ENCODE data around the gene CXCL6.

The CXCL6 gene

DNA sequence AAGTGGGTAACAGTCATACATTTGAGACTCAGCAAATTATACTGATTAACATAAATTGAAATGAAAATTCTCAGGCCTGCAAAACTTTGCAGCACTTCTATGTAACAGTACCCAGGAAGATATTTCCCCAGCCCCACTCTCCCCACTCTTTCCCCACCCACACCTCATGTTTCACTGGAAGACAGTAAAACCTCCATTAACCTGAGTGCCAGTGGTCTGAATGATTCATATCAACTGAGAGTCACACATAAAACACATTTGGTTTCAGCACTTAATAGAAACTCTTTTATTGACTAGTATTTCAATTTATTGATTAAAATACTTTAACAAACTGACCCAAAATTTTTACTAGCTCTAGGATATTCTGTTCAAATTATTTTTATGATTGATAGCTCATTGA lies 6.9 kb downstream of the CXCL6 start:
- no peak for DNase-seq

DNA sequence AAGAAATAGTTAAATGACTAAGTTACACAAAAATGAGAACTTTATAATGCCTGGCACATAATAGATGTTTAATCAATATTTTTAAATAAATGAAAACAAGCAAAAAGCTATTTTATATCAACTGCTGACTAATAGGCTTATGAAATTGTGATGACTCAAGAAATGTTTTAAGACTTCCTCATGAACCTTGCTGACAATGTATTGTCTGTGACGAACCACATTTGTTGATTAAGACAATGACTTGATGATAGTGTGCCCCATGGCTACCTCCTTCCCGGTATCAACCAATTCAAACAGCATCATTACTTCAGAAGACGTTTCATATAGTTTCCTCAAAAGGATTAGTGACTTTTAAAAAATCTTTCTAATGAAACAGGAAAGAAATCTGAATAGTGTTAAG lies 7.9 kb downstream of the CXCL6 start:
- peak; percentile 42 for DNase-seq

DNA sequence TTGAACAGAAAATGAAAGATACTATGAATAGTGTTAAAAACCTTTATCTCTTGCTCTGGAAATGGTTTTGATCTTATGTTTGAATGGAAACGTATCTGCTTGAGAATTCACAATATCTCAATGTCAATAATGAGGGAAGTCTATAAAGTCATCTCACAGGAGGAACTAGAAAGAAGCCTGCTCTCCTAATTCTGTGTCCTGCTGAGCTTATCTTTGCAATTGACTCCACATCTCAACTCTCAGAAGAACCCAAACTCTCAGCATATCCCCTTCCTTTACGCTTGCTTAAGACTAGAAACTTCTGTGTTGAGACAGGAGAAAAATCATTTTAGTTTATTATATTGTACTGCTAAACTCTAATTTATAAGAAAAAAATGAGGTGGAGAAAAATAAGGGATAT lies 8.3 kb downstream of the CXCL6 start:
- DNase-seq: peak; percentile 34

DNA sequence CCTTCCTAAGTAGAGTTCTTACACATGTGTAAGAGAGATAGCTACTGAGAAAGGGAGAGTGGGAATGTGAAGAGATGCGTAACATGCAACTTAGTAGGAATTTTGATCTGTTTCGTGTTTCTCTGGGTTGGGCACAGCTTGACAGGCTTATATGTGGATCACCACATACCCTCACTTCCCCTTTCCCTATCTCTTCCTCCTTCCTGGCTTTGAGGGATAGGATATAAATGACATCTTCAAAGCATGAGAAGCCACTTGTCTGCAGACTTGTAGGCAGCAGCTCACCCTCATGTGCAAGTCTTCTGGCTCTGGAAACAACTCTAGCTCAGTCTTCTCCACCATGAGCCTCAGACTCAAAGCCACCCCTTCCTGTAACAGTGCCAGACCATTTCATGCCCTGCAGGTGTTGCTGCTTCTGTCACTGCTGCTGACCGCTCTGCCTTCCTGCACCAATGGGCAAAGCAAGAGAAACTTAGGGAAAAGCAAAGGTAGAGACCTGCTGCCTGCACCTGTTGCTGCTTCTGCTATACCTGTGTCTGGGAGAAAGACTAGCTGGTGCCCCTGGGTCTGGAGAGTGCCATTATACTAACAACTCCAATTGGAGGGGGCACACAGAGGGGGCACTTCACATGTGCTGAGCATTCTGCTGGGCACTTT lies 11.2 kb downstream of the CXCL6 start:
- DNase-seq: peak; percentile 90

GRCh38 chr4:73848183-73848777 lies 11.8 kb downstream of the CXCL6 start:
- DNase-seq: no peak

GRCh38 chr4:73850261-73850970 lies 13.9 kb downstream of the CXCL6 start:
- DNase-seq: no peak

DNA sequence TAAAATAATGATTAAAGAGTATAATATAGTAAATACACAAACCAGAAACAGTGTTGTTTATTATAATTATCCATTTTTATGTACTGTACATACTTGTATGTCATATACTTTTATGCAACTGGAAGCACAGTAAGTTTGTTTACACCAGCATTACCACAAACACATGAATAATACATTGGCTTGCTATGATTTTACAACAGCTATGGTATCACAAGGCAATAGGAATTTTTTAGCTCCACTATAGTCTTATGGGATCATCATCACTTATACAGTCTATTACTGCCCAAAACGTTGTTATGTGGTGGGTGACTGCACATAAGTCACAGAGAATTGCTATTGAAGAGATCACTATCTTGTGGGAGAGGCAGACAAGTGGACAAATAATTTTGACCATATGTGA lies 14.8 kb downstream of the CXCL6 start:
- no peak for DNase-seq

GRCh38 chr4:73852771-73853170 lies 16.3 kb downstream of the CXCL6 start:
- no peak for DNase-seq

- no peak for DNase-seq
These were observed 16.8 kb downstream of the CXCL6 start, which contains the start of gene PF4V1 for GRCh38 chr4:73853246-73853704. Gene PF4V1 (plus strand): TSS chr4:73853296. CDS start chr4:73853363, 67 bp downstream.

DNA sequence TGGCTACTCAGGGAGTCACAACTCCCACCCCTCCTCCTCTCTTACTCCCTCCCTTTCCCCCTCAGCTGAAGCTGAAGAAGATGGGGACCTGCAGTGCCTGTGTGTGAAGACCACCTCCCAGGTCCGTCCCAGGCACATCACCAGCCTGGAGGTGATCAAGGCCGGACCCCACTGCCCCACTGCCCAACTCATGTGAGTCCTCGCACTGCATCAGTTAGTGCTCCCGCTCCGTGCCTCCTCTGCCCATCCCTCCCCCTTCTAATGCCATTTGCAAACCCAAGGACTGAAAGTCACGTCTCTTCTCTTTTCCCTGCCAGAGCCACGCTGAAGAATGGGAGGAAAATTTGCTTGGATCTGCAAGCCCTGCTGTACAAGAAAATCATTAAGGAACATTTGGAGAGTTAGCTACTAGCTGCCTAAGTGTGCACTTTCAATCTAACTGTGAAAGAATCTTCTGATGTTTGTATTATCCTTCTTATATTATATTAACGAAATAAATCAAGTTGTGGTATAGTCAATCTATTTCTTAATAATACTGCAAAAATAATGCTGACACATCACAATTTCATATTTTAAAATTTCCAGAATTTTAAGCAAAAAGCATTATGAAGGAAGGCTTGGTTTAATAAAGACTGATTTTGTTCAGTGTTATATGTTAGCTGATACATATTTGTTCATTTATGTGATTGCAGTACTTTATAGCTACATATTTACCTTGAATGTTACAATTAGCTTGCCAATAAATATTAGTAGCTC lies 17.4 kb downstream of the CXCL6 start:
- DNase-seq: no peak

DNA sequence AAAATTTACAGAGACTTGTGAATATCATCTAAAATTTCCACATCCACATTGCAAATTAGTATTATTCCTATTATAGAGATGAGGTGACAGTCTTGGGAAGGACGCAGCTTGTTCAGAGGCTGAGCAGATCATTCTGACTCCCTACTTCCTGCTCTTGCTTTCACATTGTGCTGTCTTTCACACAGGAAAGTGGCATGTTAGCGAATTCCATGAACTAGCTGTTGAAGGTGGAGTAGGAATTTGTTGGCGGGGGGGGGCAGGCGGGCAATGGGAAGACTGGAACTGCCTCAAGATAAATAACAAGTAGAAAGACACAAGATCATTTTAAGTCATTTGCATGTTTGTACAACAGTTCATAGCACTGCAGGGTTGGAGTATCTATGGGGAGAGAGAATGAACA lies 18.9 kb downstream of the CXCL6 start:
- DNase-seq: no peak

DNA sequence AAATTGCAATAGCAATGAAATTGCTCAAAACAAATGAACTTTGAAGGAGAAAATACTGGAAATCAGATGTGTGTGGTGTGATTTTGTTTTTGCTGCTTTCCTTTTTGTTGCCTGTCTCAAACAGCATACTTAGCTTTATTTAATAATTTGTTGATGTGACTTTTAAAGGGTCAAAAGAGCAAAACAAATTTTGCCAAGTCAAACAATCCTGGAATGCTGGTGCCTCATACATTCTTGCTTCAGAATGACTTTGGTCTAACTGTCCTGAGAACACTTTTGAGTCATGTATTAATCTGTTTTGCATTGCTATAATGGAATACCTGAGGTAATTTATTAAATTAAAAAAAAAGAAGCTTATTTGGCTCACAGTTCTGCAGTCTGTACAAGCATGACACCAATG lies 20.0 kb downstream of the CXCL6 start:
- no peak for DNase-seq

DNA sequence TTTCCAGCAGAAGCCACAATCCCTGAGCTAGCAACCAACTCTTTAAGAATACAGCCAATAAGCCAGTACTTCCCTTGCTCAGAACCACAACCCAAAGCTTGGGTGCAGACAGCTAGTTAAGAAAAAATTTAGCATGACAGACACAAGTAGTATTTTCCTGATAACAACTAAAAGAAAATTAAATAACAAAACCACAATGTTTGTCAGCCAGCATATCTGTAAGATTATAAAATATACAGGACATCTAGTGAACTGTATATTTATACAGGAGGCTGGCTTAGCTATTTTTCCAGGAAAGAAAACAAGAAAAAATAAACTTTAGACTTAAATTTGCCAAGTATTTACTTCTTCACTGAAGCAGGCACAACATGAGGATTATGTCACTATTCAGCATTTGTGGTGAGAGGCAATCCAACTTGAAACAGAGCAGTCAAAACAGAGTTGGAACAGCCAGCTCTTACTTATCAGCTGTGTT lies 23.2 kb downstream of the CXCL6 start:
- DNase-seq: peak; percentile 36

- DNase-seq: no peak
These were observed 23.7 kb downstream of the CXCL6 start for GRCh38 chr4:73860181-73860580.

GRCh38 chr4:73860917-73861316 lies 24.4 kb downstream of the CXCL6 start:
- peak; percentile 18 for DNase-seq

DNA sequence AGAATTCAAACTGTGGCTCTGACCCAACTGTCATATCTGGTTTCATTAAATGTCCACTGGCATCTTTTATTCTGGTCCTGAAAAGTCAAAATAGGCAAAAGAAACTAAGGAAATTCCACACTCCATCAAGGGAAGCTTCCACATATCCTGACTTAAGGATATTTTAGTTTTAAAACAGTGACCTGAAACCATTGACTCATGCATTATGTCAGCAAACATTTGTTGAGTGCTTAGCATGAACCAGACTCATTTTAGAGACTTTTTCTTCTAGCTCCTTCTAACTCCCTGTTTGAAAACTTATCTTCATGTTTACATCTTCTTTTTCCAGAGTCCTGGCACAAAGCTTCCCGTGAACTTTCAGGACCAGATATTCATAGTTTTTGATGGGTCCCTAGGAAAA lies 25.8 kb downstream of the CXCL6 start:
- DNase-seq: no peak

DNA sequence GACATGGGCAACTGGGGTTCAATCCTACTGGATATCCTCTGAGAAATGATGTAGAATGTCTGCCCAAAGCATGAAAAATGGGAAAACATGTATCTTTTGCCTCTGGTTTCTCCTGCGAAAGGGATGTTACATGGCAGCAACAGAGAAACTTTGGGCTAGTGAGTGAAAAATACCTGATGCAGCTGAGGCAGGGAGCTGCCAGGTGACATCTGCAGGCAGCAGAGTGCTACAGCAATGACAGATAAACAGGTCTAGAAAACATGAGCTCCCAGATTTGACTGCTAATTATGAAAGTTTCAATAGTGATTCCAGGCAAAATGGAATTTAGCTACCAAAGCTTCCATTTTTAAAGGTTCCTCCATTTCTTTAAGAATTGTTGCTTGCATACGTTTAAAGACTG lies 27.9 kb downstream of the CXCL6 start:
- no peak for DNase-seq

DNA sequence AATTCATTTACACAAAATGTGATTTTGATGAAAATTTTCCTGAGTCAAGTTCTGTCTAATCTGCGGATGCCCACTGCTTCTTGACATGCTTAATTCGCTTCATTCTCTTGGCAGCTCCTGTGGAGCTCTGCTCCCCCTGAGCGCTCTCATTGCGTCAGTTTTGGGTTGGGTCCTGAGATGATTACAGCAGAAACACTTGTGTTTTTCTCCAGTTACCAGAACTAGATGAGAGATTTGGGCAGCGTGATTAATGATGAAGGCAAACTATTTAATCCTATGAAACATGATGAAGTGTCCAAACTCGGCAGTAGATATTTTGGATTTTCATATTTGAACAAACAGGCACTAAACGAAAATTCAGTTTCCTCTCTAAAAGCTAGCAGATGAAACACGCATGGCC lies 28.5 kb downstream of the CXCL6 start:
- no peak for DNase-seq

DNA sequence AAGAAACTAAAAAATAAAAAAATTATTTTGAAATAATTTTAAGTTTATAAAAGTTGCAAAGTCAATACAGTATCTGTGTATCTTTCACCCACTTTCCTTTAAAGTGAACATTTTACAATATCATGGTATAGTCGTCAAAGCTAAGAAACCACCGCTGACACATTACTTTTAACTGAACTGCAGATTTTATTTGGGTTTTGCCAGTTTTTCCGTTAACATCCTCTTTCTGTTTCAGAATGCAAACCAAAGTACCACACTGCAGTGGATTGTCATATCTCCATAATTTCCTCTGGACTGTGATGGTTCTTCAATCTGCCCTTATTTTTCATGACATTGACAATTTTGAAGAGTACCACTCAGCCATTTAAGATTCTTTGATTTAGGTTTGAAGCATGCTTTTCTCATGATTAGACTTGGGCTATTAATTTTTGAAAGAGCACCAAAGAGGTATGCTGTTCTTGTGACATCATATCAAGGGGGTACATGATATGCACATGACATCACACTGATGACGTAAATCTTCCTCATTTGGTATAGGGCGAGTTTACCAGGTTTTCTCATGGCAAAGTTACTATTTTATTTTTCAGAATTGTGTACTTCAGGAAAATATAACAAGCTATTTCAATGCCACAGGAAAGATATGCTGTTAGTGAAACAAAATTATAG lies 29.1 kb downstream of the CXCL6 start:
- peak; percentile 77 for DNase-seq

DNA sequence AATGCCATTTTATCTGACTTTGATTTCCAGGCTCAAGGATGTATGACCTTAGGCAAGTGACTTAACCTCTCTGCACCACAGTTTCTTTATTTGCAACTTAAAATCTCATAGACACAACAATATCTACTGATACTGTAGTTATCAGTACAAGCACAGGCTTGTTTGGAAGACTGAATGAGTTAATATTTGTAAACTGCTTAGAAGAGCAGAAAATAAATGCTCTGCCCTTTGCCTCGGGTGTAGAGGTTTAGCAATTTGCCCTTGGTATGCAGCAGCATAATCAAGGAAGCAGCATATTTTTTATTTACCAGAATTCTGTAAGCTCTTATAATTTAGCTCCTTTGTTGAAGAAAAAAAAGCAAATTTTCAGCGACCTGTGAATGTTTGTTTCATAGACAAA lies 29.8 kb downstream of the CXCL6 start:
- DNase-seq: no peak

DNA sequence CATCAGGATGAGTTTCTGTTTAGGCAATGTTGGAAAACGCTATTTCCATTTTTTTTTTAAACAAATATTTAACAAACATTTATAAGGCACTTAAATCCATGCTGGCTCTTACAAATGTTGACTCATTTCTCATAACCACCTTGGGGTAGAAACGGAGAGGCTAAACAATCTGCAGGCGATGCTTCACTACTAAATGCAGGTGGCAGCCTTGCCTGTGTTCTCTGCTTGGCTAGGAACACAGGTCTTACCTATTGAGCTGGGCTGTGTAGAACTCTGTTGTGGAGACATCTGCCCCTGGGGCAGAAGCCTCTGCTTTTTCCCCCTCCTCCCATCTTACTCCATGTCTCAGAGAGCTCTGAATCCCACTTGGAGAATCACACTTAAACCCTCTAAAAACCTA lies 31.3 kb downstream of the CXCL6 start:
- no peak for DNase-seq

DNA sequence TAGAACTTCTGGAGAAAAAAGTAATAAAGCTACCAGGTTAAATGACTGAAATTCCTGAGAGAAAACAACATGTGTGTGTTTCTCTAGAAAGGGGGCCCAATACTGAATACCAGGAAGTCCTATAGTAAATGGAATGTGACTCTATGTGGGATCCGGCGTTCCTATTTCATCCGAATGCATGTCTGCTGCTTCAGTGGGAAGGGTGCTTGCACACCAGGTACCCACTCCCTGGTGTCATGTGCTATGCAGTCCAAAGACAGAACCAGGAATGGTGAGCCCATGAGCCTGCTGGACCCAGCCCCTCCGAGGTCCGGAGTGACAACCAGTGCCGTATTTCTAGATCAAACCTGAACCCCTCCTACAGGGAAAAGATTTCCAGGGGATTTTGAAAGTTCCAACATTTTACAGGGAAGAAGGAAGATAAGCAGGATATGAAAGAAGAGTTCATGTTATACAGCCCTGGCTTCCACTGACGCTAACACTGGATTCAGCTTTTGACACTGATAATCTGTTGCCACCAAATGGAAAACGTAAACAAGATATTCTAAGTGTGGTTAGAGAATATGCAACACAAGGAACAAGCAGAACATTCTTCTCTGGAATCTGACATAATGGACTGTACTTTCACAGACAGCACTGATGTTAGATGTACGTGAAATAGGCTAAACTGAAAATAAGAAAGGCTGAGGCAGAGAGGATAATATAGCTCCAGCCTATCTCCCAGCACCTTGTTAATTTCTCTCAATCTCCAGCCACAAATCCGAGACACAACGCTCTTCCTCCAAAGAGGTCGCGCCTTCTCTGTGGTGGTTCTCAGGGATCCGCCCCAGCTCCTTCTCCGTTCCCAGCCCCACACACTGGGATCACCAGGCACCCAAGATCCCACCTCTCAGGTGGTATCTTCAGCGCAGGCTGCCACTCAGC lies 32.0 kb downstream of the CXCL6 start:
- DNase-seq: no peak

Data from MV-4-11 (cell line).